NCI-H146 (cell line): ENCODE results near the gene EEF2K.

Source experiments
- DNase-seq: peaks from one replicate; lab custom pipeline; 2025; lab: John Stamatoyannopoulos, UW

EEF2K gene

GRCh38 chr16:22252317-22252716, 46.2 kb downstream of the EEF2K start:
- DNase-seq: no peak

DNA sequence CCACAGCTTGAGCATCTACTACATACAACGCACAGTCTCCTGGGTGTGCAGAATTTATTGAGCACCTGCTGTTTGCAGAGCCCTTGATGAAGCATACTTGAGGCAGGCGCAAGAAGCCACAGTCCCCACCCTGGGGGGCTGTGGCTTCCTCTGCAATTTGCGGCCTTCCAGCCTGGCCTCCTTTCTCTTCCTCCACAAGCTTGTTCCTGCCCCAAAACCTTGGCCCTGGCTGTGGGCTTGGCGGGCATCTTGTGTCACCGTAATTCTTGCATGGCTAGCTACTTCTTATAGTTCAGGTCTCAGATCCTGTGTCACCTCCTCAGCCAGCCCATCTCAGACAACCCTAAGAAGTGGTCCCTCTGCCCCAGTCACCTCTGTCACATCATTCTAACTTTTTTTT, 47.2 kb downstream of the EEF2K start:
- DNase-seq: no peak

GRCh38 chr16:22255335-22255734, 49.3 kb downstream of the EEF2K start:
- DNase-seq: no peak

GRCh38 chr16:22257440-22257839, 51.4 kb downstream of the EEF2K start:
- DNase-seq: no peak

DNA sequence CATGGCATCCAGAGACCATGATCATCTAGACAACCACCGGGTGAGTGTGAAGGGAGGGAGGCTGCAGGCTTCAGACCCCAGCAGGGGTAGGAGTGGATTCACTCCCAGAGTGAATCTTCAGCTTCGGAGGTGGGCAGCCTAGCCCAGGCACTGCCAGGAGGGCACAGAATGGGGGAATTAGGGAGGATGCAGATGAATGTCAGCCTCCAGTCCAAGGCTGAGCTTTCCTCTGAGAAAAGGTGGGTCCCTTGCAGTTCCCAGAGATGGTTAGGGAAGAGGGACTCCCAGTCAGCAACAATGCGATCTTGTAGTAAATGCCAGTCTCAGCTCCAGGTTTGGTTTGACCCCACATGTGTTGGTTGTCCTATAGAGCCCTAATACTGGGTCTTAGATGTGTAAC, 54.4 kb downstream of the EEF2K start:
- no peak for DNase-seq

DNA sequence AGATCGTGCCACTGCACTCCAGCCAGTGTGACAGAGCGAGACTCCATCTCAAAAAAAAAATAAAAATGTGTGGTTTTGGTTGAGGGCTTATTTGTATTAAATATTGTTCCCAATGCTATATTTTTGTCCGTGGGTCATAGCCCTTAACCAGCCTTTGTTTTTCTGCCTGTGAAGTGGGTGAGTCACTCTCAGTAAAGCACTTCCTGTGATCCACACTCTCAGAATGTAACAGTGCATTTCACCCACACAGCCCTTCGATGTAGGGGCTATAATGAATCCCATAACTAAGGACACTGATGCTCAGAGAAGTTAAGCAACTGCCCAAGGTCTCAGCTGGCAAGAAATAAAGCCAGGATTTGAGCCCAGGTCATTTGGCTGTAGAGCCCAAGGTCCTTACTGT, 56.4 kb downstream of the EEF2K start:
- no peak for DNase-seq

DNA sequence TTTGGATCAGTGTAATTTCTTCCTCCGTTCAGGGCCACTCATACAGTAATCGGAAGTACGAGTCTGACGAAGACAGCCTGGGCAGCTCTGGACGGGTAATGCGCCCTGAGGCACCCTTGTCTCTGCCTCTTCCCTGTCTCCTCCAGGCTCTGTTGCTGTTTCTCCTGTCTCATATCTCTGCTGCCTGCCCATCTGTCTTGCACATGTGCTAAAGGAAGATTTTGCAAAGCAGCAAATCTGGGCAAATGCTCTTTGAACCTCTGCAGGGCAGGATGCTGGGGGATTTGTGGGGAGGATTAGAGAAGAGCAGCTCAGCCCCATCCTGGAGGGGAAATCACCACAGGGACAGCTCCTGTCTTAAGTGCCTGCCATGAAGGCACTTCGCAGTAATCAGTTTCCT, 58.7 kb downstream of the EEF2K start:
- no peak for DNase-seq

DNA sequence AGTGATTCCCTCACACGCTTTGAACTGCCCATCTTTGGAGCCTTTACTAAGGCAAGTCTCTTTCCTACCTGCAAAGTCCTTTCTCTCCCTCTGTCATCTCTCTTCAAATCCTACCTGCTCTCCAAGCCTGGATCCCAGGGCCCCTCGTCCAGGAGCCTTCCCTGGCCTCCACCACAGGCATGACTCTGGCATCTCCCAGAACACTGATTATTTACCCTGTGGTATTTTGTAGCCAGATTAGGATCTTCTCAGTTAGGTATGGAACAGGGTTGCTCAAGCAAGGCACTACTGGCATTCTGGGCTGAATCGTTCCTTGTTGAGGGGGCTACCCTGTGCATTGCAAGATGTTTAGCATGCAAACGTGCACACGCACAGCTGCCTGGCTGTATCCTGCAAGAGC, 59.3 kb downstream of the EEF2K start:
- DNase-seq: no peak

DNA sequence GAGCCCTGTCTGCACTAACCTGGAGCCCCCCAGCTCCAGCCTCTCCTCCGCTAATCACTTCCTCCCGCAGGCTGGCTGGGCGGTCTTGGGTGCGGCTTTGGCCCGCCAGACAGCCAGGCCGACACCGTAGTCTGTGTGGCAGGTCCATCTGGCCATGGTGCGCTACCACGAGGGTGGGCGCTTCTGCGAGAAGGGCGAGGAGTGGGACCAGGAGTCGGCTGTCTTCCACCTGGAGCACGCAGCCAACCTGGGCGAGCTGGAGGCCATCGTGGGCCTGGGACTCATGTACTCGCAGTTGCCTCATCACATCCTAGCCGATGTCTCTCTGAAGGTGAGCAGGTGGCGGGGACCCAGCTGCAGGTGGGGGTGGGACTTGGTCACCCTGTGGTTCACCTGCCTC, 60.5 kb downstream of the EEF2K start:
- no peak for DNase-seq

DNA sequence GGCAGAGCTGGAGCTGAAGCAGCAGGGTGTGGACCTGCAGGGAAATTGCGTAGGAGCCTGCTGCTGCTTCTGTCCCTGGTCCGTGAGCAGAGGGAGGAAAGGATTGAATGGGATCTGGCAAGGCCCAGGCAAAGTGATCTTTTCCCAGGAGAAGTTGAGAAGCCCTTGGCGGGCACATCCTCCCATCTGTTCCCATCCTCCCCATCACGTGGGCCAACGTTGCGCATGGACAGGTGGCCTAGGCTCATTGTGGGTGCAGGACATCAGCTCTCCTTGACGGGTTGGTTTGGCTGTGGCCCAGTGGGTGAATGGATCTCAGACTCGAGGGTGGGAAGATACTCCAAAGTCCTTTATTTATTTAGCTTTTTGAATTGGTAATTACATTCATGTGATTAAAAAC, 61.7 kb downstream of the EEF2K start:
- no peak for DNase-seq

DNA sequence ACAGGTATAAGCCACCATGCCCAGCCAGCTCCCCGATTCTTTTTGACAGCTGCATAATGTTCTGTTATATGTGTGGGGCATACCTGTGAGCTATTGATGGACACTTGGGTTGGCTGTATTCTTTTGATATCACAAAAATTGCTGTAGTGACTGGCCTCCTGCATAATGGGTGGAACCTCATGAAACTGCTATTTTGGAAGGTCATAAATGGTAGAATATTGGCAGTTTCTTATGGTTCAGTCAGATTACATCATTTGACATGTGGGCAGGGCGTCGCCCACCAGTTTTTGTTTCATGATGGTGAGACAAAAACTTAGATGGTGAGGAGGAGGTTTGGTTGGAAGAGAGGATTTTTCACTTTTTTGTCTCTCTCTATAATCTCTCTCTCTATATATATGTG, 64.4 kb downstream of the EEF2K start:
- no peak for DNase-seq

DNA sequence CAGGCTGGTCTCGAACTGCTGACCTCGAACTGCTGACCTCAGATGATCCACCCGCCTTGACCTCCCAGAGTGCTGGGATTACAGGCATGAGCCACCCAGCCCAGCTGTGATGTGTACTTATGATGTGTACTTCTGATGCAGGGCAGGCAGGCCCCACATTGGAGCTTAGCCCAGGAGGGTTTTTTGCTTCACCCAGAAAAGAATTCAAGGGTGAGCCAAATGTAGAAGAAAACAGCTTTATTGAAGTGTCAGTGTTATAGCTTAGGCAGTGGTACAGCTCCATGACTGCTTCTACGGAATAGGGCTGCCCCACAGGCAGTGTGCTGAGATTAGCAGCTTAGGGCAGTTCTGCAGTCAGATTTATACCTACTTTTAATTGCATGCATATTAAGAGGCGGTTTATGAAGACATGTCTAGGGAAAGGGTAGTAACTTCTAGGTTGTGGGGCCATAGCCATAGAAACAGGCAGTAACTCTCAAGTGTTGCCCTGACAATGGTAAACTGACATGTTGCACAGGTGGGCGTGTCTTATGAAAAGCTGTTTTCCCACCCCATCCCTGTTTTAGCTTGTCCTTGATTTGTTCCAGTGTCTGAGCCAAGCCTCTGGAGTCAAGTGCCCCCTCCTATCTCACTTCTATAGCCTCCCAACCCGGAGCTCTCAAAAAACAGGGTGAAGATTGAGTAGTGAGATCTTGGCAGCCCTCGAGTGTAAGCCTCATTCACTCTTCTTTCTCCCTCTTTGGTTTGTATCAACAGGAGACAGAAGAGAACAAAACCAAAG, 67.0 kb downstream of the EEF2K start:
- no peak for DNase-seq

GRCh38 chr16:22274916-22275315, 68.8 kb downstream of the EEF2K start:
- DNase-seq: no peak

GRCh38 chr16:22278441-22279230, 72.6 kb downstream of the EEF2K start:
- DNase-seq: no peak

DNA sequence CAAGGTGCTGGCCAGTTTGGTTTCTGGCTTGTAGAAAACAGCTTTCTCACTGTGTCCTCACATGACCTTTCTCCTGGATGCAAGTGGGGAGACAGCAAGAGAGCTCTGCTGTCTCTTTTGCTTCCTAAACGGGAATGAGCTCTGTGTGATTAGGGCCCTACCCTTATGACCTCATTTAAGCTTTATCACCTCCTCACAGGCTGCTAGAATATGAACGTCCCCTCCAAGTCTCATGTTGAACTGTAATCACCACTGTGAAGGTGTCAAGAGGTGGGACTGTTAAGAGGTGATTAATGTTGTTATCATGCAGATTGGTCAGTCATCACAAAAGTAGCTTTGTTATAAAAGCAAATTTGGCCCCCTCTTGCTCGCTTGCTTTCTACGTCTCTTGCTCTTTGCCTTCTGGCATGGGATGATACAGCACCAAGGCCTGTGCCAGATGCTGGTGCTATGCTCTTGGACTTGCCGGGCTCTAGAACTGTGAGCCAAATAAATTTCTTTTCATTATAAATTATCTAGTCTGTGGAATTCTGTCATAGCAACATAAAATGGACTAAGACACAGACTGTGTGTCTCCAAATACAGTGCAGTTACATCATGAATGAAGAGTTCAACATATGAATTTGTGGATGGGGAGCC, 76.3 kb downstream of the EEF2K start:
- DNase-seq: no peak

DNA sequence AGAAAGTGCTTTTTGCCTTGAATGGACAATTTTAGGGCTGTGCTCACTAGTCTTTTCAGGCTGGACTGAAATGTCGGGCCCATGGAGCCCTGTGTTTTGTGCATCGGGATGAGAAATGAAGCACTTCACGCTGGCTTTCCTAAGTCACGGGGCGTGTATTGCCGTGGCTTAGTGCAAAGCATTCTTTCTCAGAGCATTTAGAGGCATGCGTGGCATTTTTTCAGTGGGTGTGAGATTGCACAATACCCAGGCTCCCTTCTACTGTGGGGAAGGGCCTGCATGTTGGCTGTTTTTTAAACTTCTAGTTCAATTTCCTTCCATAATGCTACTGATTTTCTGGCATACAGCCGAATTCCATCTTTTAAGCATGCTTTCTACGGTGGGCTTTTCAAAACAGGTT, 78.6 kb downstream of the EEF2K start:
- no peak for DNase-seq

DNA sequence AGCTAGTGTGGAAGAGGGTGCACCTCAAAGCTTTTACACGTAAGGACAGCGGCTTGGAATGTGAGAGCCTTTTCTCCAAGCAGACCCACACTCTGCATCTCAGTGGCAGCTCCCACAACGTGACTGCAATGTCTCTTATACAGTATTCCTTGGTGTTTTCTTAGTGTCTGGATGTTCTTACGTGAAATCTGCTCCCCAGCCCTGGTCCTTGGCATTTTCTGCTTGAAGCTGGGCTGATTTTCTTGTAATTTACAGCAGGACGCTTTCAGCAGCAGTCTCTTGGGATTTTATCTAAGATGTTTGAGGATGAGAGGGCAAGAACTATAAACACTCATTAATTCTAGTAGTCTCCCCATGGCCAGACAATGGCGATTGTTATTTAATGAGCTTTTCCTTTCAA, 79.0 kb downstream of the EEF2K start:
- no peak for DNase-seq

DNA sequence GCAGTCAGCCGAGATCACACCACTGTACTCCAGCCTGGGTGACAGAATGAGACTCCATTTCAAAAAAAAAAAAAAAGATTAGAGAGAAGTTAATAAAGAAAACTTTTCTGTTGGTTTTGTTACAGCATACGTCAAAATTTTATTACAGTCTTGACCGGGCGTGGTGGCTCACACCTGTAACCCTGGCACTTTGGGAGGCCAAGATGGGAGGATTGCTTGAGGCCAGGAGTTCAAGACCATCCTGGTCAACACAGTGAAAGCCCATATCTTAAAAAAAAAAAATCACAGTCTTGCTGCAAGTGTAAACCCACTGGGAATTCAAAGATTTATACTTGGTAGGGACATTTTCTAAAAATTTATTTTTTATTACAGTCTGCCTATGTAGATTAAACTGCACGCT, 84.9 kb downstream of the EEF2K start:
- no peak for DNase-seq

DNA sequence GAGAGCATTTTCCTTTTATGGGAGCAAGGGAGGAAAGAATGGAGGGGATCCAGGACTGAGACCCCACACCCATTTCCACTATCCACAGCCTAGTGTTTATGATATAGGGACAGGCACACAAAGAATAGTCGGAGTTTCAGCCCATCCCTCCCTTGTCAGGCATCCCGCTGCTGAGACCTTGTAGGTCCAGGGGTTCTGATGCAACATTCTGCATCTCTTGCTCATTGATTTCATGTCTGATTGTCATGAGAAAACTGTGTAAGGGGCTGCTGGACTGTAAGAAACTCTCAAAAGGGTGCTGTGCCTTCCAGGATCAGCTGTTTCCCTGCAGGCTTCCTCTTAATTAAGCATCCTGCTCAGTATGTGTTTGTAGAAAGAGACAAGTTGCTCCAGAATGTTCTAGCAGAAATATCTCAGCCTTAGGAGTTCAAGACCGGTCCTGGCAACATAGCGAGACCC, 85.8 kb downstream of the EEF2K start:
- DNase-seq: no peak

- peak; percentile 11 for DNase-seq
These were observed 86.2 kb downstream of the EEF2K start for GRCh38 chr16:22292320-22292719.

DNA sequence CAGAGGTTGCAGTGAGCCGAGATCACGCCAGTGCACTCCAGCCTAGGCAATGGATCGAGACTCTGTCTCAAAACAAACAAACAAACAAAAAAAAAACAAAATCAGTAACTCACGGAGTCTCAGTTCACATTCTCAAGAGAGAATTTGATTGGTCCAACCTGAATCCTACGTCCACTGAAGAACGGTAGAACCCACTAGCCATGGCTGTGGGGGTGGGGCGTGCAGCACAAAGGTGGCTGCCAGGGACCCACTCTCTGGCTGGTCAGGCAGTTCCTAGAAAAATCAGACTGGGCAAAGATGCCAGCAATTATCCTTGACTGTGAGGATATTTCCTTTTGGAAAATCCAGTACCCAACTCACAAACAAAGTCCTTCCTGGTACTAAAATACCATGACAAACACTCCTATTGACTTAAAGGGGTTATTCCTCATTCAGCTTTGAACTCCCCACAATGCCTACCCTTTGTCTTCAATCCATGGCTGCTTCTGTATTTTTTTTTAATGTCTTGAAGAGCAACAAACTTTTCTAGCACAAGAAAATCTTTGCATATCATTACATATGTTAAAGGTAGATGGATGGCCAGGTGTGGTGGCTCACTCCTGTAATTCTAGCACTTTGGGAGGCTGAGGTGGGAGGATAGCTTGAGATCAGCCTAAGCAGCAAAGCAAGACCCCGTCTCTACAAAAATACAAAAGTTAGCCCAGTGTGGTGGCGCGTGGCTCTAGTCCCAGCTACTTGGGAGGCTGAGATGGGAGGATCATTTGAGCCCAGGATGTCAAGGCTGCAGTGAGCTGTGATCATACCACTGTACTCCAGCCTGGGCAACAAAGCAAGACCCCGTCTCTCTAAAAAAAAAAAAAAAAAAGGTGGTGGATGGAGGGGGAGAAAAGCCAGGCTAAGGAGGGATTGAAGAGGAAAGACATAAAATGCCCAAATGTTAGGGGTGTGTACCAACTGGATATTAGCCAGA, 87.3 kb downstream of the EEF2K start:
- DNase-seq: no peak
